ENCODE measurements around the gene SMAD3.
"Not testable (repeated sequence)": the region's sequence is repeated elsewhere in the genome, so short reads cannot be mapped to it uniquely, and the experiment has no call there.

The SMAD3 gene

DNA sequence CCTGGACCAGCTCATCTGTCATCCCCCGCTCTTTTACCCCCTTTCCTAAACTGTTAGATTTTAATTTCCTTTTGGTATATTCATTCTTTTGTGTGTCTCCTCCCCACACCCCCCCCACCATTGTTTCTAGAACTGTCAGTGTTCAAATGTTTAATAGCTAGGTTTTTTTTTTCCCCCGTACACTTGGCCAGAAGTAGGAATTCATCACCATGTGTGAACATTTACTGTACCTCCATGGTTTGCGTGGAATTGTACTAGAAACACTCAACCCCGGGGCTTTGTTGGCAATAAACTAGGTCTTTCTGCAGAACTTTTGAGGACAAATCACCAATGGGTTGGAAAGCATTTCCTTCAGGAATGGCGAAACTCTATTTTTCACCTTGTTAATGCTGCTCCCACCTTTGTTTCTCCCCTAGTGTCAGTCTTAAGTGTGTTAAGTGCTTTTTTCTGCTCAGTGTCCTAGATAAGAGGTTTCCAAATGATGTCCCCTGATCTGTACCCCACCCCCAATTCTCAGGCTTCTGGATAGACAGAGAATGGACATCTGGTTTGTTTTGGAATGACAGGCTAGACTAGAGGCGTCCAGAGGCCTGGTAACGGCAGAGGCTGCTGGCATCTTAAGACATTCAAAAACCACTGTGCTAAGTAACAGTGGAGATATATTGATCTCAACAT, 76.8 kb downstream of the SMAD3 start:
- DNase-seq, result no peak

DNA sequence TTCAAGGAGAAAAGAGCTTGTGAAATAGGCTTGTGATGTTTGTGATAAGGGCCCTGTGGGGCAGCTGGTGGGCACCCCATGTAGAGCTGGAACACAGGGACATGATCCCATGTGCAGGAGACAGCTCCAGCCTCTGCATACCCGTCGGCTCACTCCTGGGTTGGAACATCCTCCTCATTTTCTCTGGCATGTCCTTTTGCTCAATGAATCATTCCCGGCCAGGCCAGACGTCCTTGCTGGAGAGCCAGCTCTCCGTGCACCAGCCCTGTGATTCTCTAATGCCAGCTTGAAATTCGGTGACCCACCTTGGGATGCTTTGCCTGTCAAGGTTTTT, 77.3 kb downstream of the SMAD3 start:
- DNase-seq, result no peak

DNA sequence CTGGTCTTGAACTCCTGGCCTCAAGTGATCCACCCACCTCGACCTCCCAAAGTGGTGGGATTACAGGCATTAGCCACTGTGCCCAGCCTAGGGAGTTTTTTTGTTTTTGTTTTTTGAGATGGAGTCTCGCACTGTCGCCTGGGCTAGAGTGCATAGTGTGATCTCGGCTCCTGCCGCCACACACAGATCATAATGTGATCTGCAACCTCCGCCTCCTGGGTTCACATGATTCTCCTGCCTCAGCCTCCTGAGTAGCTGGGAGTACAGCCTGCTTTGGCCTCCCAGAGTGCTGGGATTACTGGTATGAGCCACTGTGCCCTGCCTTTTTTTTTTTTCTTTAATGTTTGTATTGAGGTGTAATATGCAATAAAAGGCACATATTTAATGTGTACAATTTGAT, 78.2 kb downstream of the SMAD3 start:
- DNase-seq, result no peak

DNA sequence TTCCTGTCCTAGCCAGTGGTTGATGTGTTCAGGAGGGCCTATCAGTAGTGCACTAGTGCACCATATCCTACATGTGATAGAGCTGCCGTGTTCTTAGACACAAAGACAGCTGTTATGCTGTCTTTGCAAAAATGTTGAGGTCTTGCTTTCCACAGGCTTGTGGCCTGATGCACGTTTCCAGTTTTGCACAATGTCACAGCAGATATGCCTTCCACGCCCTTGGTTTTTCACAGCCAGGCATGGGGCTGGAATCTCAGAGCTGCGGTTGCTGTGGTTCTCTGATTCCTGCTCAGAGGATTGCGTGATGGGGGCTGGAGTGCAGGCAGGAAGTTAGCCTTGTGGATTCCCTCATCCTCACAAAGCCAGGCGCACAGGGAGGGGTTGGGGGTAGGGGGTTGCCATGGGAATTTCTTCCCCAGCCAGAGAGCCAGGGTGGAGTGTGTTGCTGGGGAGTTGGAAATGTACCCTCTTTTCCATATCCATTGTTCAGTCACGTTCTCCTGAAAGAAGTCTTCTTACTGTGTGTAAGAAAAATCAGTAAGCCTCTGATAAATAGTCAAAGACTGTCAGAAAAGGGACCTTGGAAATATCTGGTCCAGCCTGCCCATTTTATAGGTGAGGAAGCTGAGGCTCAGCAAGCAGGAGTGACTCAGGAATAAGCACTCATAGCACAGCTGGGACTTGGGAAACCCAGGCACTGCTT, 79.4 kb downstream of the SMAD3 start:
- DNase-seq, result no peak

DNA sequence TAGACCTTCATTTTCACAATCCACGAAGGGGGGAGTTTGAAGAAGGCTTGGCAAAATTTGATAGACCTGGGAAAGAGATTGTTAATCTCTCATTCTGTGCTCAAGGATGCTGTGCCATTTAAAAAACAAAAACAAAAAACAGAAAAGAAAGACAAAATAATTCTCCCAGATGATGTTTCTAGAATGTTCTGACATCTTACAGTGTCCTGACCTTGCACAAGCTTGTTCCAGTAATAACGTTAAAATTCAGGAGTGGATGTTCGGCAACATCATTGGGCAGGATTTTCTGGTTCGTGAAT, 79.9 kb downstream of the SMAD3 start:
- DNase-seq, result no peak

DNA sequence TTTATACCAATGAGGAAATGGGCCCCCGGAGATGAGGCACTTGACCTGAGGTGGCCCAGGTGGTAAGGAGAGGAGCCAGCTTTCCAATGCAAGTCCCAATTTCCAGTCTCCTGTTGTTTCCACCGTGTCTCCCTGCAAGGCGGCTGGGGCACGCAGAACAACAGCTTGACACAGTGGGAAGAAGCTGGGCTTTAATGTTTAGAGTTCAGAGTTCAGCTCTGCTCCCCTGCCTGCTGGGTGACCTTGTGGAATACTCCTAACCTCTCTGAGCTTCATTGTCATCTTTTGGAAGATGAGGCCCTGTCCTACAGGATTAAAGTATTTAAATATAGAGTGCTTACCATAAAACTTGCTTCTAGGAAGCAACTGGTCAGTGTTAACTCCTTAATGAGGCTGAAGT, 80.3 kb downstream of the SMAD3 start:
- no peak for DNase-seq

DNA sequence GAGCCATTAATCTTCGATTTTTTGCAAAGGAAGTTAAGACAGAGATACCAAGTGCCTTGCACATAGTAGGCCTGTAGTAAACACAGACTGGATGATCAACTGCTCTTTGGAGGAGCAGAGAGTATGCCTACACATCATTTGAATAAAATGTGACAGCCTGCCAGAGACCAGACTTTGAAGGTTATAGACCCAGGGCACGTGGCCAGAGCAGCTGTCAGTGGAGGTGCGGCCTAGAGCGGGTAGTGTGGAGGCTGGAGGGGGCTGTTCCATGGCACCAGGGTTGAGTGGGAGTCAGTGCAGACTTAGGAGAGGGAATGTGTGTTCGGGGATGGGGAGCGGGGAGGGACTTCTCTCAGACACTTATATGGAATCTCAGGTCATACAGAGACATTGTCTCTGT, 80.8 kb downstream of the SMAD3 start:
- no peak for DNase-seq

DNA sequence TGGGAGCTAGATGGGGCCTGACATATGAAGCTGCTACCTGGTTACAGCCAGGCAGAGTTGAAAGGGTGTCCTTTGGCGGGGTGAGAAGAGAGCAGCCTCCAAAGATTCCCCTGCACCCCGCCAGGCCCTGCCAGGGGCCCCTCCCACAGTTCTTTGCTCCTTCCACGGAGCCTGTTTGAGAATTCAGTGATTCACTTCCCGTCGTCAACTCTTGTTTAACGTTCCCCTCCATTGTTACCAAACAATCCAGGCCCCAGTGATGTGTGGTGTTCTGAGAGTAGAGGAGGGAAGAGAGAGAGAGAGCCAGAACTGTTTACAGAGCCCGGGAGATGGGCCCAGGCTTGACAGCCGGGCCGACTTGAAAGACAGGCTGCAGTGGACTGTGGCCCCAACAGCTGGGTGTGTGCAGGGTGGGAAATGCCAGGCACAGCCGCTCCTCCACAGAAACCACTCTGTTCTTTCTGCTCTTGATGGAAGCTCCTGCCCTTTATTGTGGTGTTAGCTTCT, 81.5 kb downstream of the SMAD3 start:
- peak in 4 of 51 donors; percentile 29 to 56 (median 40) for DNase-seq

DNA sequence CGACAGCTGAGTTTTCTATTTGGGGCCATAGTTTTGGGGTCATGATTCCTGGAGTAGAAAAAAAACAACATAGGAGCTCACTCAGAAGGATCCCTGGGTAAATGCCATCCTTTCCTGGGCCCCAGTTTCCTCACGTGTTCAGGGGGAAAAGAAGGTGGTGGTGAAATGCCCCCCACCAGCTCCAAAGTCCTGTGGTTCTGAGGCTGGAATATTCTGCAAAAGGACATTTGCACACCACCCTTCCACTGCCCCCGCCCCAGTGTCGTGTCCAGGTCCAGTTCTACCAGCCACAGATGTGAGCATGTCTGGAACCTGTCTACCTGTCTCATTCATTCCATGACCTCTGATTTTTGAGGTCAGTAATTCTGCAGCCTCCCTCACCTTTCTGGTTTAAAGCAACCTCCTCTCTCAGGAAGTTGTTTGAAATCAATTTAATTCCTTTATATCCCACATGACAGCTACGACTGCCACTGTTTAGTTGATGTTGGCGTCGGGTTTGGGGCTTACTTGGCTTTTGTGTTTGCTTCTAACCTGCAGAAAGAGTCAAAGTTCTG, 82.1 kb downstream of the SMAD3 start:
- DNase-seq, result no peak

DNA sequence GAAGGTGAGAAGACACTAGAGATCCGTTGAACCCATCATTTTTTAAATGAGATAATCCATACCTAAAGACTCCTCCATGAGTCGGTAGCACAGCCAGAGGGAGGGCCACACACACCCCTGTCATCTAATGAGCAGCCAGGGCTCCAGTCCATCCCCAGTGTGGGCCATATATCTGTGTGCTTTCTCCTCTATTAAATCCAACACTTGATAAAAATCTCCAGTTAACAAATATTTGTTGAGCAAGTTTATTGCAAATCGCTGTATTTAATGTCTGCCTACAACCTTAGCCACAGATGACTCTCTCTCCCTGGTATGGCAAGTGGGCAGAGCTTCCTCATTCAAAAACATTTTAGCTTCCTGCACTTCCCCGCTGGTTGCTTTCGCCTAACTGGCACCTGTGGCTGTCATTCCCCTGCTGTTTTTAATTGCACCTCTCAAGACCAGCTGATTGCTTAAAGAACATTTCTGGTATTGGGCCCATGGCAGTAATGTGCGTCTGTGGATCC, 82.8 kb downstream of the SMAD3 start:
- no peak for DNase-seq

DNA sequence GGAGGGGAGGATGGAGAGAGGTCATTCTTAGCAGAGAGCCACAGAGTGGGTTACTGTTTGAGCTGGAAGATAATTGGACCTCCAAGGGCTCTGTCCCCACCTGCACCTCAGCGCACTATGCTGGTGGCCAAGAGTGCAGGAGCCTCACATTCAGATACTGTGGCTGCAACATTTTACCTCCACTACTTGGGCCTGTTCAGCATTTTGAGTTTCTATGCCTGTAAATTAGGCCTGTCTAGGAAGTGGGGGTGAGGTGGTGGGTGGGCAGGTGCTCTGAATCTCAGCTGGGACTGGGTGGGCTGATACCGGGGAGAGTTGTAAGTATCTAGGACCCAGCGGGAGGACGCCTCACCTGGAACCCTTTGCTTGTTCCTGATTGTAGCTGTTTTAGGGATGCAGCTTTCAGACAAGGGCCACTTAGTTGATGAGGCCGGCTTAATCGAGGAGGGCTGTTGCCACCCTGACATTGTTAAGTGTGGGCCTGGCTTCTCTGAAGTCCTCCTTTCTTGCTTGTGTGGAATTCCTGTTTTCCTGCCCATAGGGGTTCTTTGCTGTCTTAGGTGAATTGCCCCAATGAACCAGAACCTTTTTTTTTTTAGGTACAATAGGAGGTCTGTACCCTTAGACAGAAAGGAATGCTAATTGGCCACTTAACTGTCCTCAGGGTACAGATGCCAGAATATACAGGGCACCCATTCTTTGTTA, 83.8 kb downstream of the SMAD3 start:
- DNase-seq, result no peak

DNA sequence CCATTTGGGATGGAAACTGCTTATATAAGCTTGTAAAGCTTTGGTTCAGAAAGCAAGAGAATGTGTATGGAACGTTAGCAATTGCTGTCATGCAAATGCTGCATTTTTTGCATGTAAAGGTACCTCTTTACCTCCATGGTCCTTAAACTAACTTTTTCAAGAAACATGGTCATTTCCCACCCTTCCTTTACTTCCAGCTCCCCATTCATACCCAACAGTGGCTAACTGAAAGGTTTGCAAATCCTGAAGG, 84.3 kb downstream of the SMAD3 start:
- no peak for DNase-seq

DNA sequence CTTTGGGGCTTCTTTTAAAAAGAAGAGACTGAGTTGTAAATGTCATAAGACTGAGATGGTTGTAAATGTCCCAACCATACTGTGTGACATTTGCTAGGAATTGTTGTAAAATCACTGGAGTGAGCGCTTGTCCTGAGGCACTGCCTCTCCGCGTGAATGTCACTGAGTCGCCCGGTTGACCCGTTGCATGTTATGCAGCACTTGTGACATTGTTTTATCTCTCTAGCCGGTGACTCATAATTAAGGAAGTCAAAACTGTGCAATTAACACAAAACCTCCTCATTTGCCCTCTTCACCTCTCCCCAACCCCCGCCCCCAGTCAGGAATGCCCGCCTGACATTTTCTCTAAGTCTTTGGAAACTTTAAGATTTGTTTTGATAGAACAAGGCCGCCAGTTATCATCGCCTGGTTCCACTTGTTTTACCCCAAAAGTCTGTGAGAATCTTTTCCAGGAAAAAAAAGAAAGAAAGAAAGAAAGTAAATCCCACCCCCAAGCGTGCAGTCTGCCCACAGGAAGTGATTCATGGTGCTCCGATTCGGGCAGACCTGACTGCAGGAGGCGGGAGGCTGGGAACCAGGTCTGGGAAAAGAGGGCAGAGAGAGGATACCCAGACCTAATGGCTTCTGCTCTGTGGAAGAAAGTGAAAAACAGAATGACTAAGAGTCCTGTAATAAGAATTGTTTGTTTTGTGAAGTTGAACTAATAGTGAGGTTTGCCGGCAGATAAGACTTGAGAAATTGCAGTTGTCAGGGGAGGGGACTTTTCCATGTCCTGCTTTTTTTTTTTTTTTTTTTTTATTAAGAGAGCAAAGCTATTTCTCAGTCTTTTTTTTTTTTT, 84.8 kb downstream of the SMAD3 start:
- DNase-seq, result peak in 1 of 51 donors; percentile 49

DNA sequence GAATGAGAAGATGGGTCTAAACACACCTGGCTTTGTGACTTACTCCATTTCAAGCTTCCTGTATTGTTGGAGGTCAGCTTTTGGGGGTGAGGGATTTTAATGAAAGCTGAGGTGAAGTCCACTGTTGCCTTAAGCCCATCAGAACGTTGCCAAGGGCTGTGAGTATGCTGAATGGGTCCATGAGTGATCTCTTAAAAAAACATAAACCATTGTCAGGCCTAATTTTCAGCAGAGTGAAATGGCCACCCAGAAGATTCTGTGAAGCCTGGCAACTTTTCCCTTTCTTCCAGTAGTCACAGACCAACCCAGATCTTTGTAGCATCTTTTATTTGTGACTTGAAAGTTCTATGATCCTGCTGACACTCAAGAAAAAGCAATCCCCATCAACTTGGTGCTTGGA, 87.0 kb downstream of the SMAD3 start:
- DNase-seq, result no peak

DNA sequence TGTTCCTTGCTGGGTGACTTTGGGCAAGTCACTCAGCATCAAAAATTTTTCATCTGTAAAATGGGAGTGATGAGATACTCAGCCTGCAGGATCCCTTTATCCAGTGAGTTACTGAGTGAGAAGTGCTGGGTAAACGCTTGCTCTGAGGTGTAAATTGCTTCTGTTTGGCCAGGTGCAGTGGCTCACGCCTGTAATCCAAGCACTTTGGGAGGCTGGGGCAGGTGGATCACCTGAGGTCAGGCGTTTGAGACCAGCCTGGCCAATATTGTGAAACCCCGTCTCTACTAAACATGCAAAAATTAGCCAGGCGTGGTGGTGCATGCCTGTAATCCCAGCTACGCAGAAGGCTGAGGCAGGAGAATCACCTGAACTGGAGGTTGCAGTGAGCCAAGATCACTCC, 87.6 kb downstream of the SMAD3 start:
- not testable (repeated sequence) for DNase-seq

DNA sequence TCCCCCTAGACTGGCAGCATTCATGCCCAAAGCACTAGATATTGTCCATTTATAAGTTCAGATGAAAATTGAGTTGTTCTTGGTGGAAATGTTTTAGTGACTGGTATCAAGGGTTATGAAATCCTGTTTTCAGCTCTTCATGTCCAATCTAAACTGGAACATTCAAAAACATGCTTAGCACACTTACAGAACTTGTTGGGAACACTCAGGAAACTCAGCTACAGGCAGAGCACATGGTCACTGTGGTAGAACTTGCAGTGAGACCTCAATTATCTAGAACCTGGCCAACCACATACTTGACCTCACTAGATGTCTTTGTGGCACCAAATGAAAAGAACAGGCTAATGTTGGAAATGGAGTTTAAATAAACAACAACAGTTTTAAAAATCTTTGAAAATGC, 88.8 kb downstream of the SMAD3 start:
- no peak for DNase-seq

DNA sequence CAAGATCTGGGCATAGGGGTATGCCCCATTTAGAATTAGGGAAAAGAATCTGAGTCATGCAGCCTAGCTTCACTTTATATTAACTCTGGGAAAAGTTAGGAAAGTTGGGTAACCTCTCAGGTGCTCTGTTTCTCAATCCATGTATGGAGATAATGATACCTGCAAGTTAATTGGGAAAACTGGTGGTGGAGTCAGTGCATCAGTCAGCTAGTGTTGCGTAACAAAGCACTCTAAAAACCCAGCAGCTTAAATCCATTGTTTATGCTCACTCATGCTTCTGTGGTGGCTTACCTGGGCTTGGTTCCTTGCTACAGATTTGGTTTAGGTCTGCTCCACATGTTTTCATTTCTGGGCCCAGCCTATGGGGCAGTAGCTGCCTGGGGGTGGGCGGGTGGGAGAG, 91.0 kb downstream of the SMAD3 start:
- DNase-seq, result no peak

DNA sequence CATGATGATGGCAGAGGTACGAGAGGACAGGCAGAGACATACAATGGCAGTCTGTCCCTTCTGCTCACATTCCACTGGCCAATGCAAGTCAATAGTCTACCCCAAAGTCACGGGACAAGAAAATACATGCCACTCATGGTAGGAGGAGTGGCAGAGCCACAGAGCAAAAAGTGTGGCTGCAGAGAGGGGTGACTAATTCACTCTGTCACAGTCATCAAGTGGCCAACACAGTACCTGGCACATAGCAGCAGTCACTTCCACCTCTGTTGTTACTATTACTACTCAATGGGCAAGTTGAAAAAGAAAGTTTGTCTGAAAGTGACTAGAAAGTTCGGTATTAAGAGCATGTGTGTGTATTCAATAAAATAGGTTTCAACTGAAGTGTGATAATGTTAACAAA, 91.4 kb downstream of the SMAD3 start:
- DNase-seq, result no peak

DNA sequence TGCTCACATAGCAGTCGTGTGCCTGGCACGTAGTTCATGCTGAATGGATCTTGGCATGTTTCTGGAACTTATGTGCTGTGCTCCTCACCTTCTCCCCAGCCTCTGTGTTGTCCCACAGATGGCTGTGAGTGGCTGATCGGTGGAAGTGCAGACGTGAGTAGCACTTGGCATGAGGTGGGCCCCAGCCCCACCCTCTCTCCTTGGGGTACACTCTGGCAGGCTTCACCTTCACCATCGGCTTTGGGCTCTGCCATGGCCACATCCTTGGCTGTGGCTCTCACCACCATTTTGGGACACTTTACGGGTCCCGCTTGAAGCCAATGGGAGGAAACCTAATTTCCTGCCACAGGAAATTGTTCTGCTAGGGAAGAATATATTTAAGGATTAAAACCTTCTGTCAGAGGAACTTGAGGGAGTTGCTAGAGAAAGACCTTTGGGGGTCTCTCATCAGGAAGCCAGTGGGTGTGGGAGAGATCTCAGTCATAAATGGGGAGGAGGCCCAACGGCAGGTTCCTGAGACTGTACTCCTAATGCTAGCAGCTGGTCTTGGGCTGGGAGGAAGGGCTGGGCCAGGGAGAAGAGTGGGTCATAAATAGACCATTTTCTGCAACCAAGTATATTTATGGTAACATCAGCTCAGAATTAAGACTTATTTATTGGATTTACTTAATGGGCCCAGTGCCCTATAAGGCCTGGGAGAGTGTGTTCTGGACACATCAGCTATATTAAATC, 92.3 kb downstream of the SMAD3 start:
- no peak for DNase-seq

DNA sequence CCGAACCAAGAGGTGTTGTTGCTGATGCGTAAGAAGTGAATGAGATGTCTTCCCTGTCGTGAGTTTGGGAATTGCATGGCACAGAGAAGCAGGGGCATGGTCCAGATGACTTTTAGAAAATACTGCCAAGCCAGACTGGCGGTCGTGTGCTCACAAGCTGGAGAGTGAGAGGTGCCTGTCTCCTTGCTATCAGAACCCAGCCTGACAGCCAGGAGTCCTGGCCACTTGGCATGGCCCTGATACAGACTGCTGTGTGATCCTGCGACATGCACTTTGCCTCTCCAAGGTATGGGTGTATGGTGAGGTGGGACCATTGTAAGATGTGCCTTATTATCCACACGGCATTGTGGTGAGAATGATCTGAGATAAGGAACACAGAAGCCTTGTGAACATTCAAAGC, 93.0 kb downstream of the SMAD3 start:
- no peak for DNase-seq

DNA sequence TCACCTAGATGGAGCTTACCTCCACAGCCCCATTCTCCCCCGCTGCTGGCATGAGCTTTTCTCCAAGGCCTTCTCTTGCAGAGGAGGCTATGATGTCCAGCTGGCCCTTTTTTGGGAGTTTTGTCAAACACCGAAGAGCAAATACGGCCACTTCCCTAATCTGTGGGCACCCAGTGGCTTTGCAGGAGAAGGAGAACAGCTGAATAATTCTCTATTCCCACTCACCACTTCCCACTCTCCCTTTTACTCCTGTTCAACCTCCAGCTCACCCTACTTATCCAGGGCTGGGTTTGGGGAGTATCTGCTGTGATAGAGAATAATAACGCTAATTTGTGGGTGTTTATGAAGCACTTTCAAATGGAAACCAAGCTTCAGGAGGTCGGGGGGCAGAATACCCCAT, 96.0 kb downstream of the SMAD3 start:
- DNase-seq, result no peak

Data from hypothalamus (tissue), 51 donors.